Ascending aorta (tissue), 2 donors: ENCODE results near the gene AK5. TPM values are rescaled to one million over a fixed set of nuclear protein-coding genes. Genes with fewer than 3 reads are reported as not detected.

Source experiments
- DNase-seq, 2 donors: peaks; one replicate each; pipeline ENCODE4 v3.0.0-alpha.2; 2019; ENCODE audit warnings: low spot score in 2 of 2
- H3K27ac ChIP-seq, 2 donors: fragments of 200-600 bp; sonication (generic); one replicate each; pipeline ENCODE4 v1.5.1; 2016 to 2017; ENCODE audit warnings: mild to moderate bottlenecking in 1 of 2
- H3K27me3 ChIP-seq: fragments of 200-600 bp; sonication (generic); one replicate; pipeline ENCODE4 v1.5.1; 2017
- H3K36me3 ChIP-seq, 2 donors: fragments of 200-600 bp; sonication (generic); one replicate each; pipeline ENCODE4 v1.5.1; 2016
- H3K4me1 ChIP-seq, 2 donors: fragments of 200-600 bp; sonication (generic); one replicate each; pipeline ENCODE4 v1.5.1; 2016 to 2017; ENCODE audit warnings: mild to moderate bottlenecking in 1 of 2
- H3K4me3 ChIP-seq, 2 donors: fragments of 200-600 bp; sonication (generic); one replicate each; pipeline ENCODE4 v1.5.1; 2016 to 2017; ENCODE audit warnings: mild to moderate bottlenecking in 1 of 2
- H3K9me3 ChIP-seq, 2 donors: fragments of 200-600 bp; sonication (generic); one replicate each; pipeline ENCODE4 v1.5.1; 2016
- CTCF ChIP-seq, 3 experiments: fragments of 200-600 bp in 2 of 3; fragments of 450-650 bp in 1 of 3; sonication (generic) in 2 of 3; IDR thresholded peaks; one replicate each; pipeline ENCODE4 v1.5.1; 2016 to 2019; ENCODE audit warnings: antibody characterized with exemption in 3 of 3, mild to moderate bottlenecking in 1 of 3, moderate library complexity in 1 of 3
- intact Hi-C: fragments of 100-400 bp; cut with DNase I; formaldehyde crosslinking; loops from one replicate; pipeline ENCODE4 v1.15.1; 2023
- total RNA-seq: library from RNA; depleted of rRNA; stranded (reverse); fragments of >200 nt; gene quantifications from one replicate; pipeline ENCODE4 v1.1.0, GENCODE V29; 2016

The AK5 gene
- total RNA-seq, 1 donor from 2014 or later: not detected

- Histone ChIP-seq H3K4me3 (no peak overlapping the region), H3K4me1 (no peaks in the 10 kb centered on the region), H3K27me3 (no peaks in the 10 kb centered on the region), H3K27ac (no peak overlapping the region), H3K9me3 (no peaks in the 10 kb centered on the region), H3K36me3 (peaks cover 22 to 55% of the 10 kb centered on the region in 2 donors)
- intact Hi-C loops: no loop called here
- DNase-seq: no peak
- no peak for TF ChIP-seq CTCF (IDR thresholded peaks at IDR 0.05)
These were observed 289.8 kb downstream of the AK5 start for GRCh38 chr1:77571642-77572041.

GRCh38 chr1:77579547-77579946 is 297.7 kb downstream of the AK5 start:
- Histone ChIP-seq H3K27ac (no peak overlapping the region), H3K27me3 (no peaks in the 10 kb centered on the region), H3K4me3 (no peak overlapping the region), H3K36me3 (peaks cover 21 to 55% of the 10 kb centered on the region in 2 donors), H3K4me1 (no peaks in the 10 kb centered on the region), H3K9me3 (no peaks in the 10 kb centered on the region)
- no peak for DNase-seq
- intact Hi-C loops: no loop called here
- no peak for TF ChIP-seq CTCF (IDR thresholded peaks at IDR 0.05)

- intact Hi-C loops: no loop called here
- Histone ChIP-seq H3K27me3 (no peaks in the 10 kb centered on the region), H3K4me1 (no peaks in the 10 kb centered on the region), H3K9me3 (no peaks in the 10 kb centered on the region), H3K4me3 (no peak overlapping the region), H3K27ac (no peak overlapping the region), H3K36me3 (peaks cover 19 to 42% of the 10 kb centered on the region in 2 donors)
- no peak for DNase-seq
- TF ChIP-seq CTCF (IDR thresholded peaks at IDR 0.05): no peak
These were observed 301.1 kb downstream of the AK5 start for GRCh38 chr1:77582905-77583304.

- intact Hi-C loops: no loop called here
- DNase-seq: no peak
- H3K27me3 ChIP-seq: no peaks in the 10 kb centered on the region
- H3K27ac ChIP-seq: no peak overlapping the region
- no peaks in the 10 kb centered on the region for H3K4me1 ChIP-seq
- peaks cover 19 to 40% of the 10 kb centered on the region in 2 donors for H3K36me3 ChIP-seq
- H3K9me3 ChIP-seq: no peaks in the 10 kb centered on the region
- TF ChIP-seq CTCF (IDR thresholded peaks at IDR 0.05): no peak
- H3K4me3 ChIP-seq: no peak overlapping the region
These were observed 301.7 kb downstream of the AK5 start for GRCh38 chr1:77583483-77583882.

- no peaks in the 10 kb centered on the region for H3K9me3 ChIP-seq
- TF ChIP-seq CTCF (IDR thresholded peaks at IDR 0.05): no peak
- intact Hi-C loops: no loop called here
- no peaks in the 10 kb centered on the region for H3K4me1 ChIP-seq
- H3K4me3 ChIP-seq: no peak overlapping the region
- H3K27ac ChIP-seq: no peak overlapping the region
- peaks cover 16 to 29% of the 10 kb centered on the region in 2 donors for H3K36me3 ChIP-seq
- no peaks in the 10 kb centered on the region for H3K27me3 ChIP-seq
- DNase-seq: no peak
These were observed 303.1 kb downstream of the AK5 start for GRCh38 chr1:77584884-77585283.
